ENCODE results near the gene CLEC4M. TPM values are rescaled to one million over a fixed set of nuclear protein-coding genes. Genes with fewer than 3 reads are reported as not detected.
A peak's percentile ranks its signal among the peaks of the same experiment; 100 is the strongest.
"Not testable (repeated sequence)": the region's sequence is repeated elsewhere in the genome, so short reads cannot be mapped to it uniquely, and the experiment has no call there.

CLEC4M gene
- total RNA-seq, 1 donor: under 0.01 TPM

DNA sequence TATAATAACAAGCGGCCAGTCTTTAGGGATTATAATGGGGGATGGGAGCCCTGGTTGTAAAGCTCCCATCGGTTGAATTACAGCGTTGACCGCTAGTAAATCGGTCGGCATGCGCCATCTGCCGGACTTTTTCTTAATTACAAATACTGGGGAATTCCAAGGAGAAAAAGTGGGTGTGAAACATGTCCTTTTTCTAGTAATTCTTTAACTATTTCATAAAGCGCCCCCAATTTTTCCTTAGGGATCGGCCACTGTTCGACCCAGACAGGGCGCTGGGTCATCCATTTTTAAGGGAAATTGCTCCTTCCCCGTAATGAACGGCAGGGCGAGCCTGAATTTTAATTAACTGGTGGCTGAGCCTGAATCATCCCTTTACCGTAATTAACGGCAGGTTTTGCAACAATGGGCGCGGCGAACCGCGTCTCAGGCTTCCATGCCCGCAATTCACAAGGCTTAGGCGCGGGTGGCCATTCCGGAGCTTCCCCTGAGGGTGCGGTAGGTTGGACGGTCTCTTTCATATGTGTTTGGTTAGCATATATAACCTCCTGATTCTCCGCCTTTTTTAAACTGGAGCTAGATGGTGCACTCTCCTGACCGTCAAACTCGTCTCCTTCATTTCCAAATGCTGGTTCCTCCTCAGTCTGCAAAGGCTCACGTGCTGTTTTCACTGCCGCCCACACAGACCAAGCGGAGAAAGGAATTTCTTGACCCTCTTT is 36.8 kb downstream of the CLEC4M start:
- DNase-seq (ENCODE audit: low read depth in 2 of 3, low spot score in 2 of 3): peak; percentile 37 to 69 (median 52)

DNA sequence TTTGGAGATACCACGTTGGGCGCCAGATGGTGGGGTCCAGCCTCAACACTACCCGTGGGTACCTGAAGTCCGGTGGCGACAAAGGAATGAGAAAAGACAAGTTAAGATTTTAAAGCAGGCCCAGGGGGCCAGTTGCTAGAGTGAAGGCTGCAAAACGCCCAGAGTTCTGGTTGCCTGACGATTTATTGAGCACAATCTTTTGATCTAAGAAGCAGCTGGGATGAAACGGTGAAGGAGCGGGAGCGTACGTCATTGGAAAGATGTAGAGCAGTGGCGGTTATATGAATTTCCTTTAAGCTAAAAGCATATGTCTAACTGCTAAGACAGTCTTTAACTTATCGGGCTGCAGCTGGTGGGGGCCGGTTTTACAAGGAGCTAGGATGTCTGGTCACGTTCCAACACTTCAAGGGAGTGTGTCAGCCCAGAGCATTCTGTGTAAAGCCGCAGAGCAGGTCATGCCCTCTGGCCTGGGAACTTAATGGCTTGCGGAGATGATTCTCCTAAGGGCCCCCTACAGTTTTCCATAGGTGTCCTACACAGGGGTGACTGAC is 38.1 kb downstream of the CLEC4M start:
- no peak for DNase-seq (ENCODE audit: low read depth in 2 of 3, low spot score in 2 of 3)

DNA sequence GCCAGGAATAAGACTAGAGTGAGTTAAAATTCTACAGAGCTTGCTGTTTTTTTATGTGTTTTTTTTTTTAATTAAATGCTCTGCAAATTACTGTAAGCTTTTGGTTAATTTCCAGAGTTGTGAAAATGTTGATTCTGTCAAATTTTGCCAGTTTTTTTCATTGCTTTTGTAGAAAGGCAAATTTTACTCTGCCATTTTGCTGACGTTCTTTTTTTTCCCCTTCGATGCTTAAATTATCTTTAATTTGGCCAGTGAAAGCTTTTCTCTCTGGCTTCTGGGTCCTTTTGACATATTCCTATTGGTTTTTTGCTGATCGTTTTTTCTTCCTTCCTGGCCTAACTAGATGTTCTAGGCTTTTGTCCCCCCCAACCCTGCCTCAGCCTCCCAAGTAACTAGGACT is 43.2 kb downstream of the CLEC4M start:
- DNase-seq (ENCODE audit: low read depth in 2 of 3, low spot score in 2 of 3): no peak

DNA sequence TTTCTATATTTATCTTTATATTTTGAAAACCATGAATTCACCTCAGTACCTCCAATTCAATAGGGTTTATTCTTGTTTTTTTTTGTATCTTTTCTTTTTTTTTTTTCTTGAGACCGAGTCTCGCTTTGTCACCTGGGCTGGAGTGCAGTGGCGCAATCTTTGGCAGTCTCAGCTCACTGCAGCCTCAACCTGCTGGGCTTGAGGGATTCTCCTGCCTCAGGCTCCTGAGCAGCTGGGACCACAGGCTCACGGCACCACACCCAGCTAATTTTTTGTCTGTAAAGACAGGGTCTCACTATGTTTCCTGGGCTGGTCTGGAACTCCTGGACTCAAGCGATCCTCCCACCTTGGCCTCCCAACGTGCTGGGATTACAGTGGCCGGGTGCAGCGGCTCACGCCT is 43.8 kb downstream of the CLEC4M start:
- no peak for DNase-seq (ENCODE audit: low read depth in 2 of 3, low spot score in 2 of 3)

DNA sequence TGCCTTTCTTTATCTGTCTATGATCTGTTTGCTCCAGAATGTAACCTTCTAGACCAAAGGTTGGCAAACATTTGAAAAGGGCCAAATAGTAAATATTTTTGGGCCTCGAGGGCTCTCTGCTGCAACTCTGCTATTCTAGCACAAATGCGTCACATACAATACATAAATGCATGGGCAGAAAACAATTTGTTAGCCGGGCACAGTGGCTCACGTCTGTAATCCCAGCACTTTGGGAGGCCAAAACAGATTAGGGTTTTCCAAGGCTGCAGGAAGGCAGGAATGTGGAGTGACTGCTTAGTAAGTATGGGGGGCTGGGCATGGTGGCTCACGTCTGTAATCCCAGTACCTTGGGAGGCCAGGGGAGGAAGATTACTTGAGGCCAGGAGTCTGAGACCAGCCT is 45.1 kb downstream of the CLEC4M start:
- no peak for DNase-seq (ENCODE audit: low read depth in 2 of 3, low spot score in 2 of 3)

DNA sequence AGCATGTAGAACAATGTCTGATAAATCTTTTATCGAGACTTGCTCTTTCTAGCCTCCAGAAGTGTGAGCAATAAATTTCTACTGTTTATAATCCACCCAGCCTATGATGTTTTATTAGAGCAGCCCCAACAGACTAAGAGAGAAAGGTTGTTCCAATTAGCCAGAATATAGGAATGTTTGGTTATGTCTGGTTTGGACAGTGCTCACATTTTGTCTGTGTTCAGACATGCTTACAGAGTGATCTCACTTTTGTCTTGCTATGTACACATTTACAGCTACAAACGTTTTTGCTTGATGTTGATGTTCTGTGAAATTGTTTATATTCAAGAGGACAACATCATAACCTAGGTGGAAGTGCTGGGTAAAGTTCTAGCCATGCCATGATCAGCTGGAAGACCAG is 48.9 kb downstream of the CLEC4M start:
- no peak for DNase-seq (ENCODE audit: low read depth in 2 of 3, low spot score in 2 of 3)

DNA sequence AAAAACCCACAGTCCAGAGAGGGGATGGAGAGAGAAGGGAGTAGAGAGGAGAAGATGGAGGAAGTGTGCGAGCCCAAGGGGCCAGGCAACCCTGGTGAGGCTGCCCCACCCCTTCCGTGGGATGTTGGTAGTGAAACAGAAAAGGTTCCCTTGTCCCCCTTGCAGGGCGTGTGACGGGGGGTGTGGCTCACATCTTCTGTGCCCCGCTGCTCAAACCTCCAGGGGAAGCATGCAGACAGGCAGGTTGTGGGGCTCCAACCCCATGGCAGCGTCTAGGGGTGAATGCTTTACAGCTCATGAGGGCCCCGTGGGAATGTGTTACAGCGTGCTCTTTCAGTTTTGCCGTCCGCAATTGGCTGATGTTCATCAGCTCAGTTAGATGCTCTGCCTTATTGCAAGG is 52.3 kb downstream of the CLEC4M start:
- DNase-seq (ENCODE audit: low read depth in 2 of 3, low spot score in 2 of 3): peak in 2 of 3 donors; percentile 29 to 55

DNA sequence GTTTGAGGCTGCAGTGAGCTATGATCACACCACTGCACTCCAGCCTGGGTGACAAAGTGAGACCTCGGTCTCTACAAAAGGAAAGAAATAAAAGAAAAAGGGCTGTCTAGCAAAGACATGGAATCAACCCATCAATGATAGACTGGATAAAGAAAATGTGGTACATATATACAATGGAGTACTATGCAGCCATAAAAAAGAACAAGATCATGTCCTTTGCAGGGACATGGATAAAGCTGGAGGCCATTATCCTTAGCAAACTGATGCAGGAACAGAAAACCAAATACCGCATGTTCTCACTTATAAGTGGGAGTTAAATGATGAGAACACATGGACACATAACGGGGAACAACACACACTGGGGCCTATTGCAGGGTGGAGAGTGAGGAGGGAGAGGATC is 53.0 kb downstream of the CLEC4M start:
- DNase-seq (ENCODE audit: low read depth in 2 of 3, low spot score in 2 of 3): not testable (repeated sequence)

DNA sequence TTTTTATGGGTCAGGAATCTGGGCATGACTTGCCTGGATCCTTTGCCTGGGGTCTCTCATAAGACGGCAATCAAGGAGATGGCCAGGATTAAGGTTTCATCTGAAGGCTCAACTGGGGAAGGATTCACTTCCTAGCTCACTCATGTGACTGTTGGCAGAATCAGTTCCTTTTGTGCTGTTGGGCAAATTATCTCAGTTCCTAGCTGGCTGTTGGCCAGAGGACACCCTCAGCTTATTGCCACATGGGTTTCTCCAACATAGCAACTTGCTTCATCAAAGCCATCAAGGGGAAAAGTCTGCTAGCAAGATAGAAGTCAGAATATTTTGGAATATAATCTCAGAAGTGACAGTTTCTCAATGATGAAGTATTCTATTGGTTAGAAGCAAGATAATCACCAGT is 54.8 kb downstream of the CLEC4M start:
- DNase-seq (ENCODE audit: low read depth in 2 of 3, low spot score in 2 of 3): no peak

DNA sequence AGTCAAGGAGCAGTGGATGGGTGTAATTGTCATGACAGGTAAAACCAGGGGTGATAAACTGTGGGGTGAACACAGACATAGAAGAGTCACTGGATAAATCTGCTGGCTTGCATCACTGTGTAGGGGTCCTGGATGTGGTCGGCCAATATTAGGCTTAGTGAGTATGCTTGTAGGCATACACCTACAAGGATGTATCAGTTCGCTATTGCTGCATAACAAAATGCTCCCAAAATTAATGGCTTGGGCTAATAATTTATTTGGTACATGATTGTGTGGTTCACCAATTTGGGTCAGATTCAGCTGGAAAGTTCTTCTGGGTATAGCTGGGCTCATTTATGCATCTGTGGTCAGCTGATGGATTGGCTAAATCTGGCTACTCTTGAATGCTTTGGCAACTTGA is 55.8 kb downstream of the CLEC4M start:
- DNase-seq (ENCODE audit: low read depth in 2 of 3, low spot score in 2 of 3): no peak

Other genes starting within 250 kb of the CLEC4M start
- 25.6 TPM for gene ZNF358, start 247.1 kb upstream of the CLEC4M start, total RNA-seq
- 8.9 TPM for gene MCOLN1, start 240.6 kb upstream of the CLEC4M start, total RNA-seq
- 109 TPM for gene PNPLA6, start 227.5 kb upstream of the CLEC4M start, total RNA-seq
- gene CAMSAP3, start 167.4 kb upstream of the CLEC4M start, total RNA-seq: 3.0 TPM
- 123 TPM for gene XAB2, start 133.7 kb upstream of the CLEC4M start, total RNA-seq
- gene PET100, start 133.4 kb upstream of the CLEC4M start, total RNA-seq: 4.6 TPM
- gene PCP2, start 129.5 kb upstream of the CLEC4M start, total RNA-seq: 0.81 TPM
- gene STXBP2, start 126.1 kb upstream of the CLEC4M start, total RNA-seq: 187 TPM
- gene RETN, start 94.2 kb upstream of the CLEC4M start, total RNA-seq: 0.54 TPM
- 0.27 TPM for gene MCEMP1, start 86.2 kb upstream of the CLEC4M start, total RNA-seq
- gene TRAPPC5, start 82.4 kb upstream of the CLEC4M start, total RNA-seq: 52.0 TPM
- gene FCER2, start 61.1 kb upstream of the CLEC4M start, total RNA-seq: 2.7 TPM
- under 0.01 TPM for gene CLEC4G, start 31.1 kb upstream of the CLEC4M start, total RNA-seq
- gene CD209, start 15.7 kb upstream of the CLEC4M start, total RNA-seq: not detected
- gene EVI5L, start 67.0 kb downstream of the CLEC4M start, total RNA-seq: 18.6 TPM
- gene PRR36, start 111.1 kb downstream of the CLEC4M start, total RNA-seq: under 0.01 TPM
- gene LRRC8E, start 125.3 kb downstream of the CLEC4M start, total RNA-seq: 0.27 TPM
- 21.5 TPM for gene MAP2K7, start 140.6 kb downstream of the CLEC4M start, total RNA-seq
- not detected for gene TGFBR3L, start 151.6 kb downstream of the CLEC4M start, total RNA-seq
- 11.3 TPM for gene SNAPC2, start 157.1 kb downstream of the CLEC4M start, total RNA-seq
- 1.9 TPM for gene CTXN1, start 162.9 kb downstream of the CLEC4M start, total RNA-seq
- 44.7 TPM for gene TIMM44, start 180.4 kb downstream of the CLEC4M start, total RNA-seq
- 44.4 TPM for gene ELAVL1, start 242.4 kb downstream of the CLEC4M start, total RNA-seq